Activated B cell treated with CpG ODN at 0.5 μM for 24 hours (primary cell): ENCODE measurements around the gene PLCL2. TPM values are rescaled to one million over a fixed set of nuclear protein-coding genes. Genes with fewer than 3 reads are reported as not detected.

Source experiments
- ATAC-seq: fragments of 200-7000 bp; cut with Tn5 transposase; one replicate; pipeline ENCODE4 v1.10.0; 2021; ENCODE audit warnings: low read depth, mild to moderate bottlenecking, moderate library complexity
- CTCF ChIA-PET: fragments of 350-600 bp; sonication (Branson Sonifier 250); formaldehyde crosslinking; loops from one replicate; lab custom pipeline; 2021; ENCODE audit warnings: antibody characterized with exemption; lab: Charles Lee
- POLR2A ChIA-PET: fragments of 350-600 bp; sonication (Branson Sonifier 250); formaldehyde crosslinking; loops from one replicate; lab custom pipeline; 2021; ENCODE audit warnings: antibody characterized with exemption; lab: Charles Lee
- DNase-seq: peaks from one replicate; pipeline ENCODE4 v3.0.0; 2022
- H3K27ac Mint-ChIP-seq: one replicate; pipeline ENCODE4 v1.8.0; 2020; ENCODE audit warnings: mixed read lengths
- H3K27me3 Mint-ChIP-seq: one replicate; pipeline ENCODE4 v1.8.0; 2021; ENCODE audit warnings: mixed read lengths
- H3K36me3 Mint-ChIP-seq: one replicate; pipeline ENCODE4 v1.8.0; 2021; ENCODE audit warnings: low read depth, mixed read lengths
- H3K4me1 Mint-ChIP-seq: one replicate; pipeline ENCODE4 v1.8.0; 2021; ENCODE audit warnings: mixed read lengths
- H3K4me3 Mint-ChIP-seq: one replicate; pipeline ENCODE4 v1.8.0; 2020; ENCODE audit warnings: mild to moderate bottlenecking, mixed read lengths
- H3K9me3 Mint-ChIP-seq: one replicate; pipeline ENCODE4 v1.8.0; 2020; ENCODE audit warnings: mixed read lengths
- intact Hi-C: fragments of 100-400 bp; cut with micrococcal nuclease; formaldehyde crosslinking; loops from one replicate; pipeline ENCODE4 v1.15.1; 2024
- total RNA-seq: library from RNA; stranded (reverse); gene quantifications from 2 replicates; pipeline ENCODE4 v1.2.3, GENCODE V29; 2022
- TF ChIP-seq, protein P1 (sequence below): fragments of 200-600 bp; IDR thresholded peaks from one replicate; pipeline ENCODE4 v1.8.0; 2022; ENCODE audit warnings: antibody characterized with exemption, mild to moderate bottlenecking

The PLCL2 gene
- total RNA-seq, 1 donor from 2014 or later = 40.0 TPM

DNA sequence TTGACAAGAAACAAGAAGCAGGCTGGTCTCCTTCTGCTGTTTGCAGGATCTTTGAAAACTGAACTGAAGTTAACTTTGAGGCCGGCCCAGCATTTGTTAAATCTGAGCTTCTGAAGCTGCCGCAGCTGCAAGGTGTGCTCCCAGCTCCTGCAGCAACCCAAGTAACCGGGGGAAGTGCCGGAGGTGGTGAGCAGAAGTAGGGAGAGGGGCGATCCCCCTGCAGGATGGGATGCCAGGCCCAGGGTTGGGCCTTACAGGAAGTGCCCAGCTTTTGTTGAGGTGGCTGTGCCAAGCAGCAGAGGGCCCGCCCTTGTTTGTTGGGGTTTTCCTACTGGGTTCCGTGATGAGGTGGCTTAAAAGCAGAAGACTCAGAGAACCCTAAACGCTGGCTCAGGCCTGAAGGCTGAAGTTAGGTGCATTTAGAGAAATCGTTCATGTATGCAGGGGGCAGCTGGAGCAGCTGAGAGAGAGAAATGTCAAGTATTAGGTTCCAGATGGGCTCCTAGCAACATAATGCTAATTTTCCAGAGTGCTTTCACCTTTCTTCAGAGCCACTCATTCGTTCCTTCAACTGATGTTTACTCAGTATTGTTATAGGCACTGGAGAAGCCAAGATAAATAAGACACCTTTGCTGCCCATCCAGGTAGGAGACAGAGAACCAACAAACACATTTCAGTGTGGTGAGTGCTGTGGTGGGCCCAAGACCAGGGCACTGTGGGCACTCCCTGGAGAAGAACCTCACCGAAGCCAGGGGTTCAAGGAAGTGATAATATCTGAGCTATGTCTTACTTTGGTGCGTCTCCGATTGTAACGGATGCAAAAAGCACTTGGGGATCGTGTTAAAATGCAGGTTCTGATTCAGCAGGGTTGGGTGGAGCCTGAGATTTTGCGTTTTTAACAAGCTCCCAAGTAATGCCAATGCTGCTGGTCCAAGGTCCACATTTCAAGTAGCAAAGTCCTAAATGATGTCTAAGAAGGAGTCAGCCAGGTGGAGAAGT is 42.2 kb upstream of the PLCL2 start:
- TF ChIP-seq, protein P1, sequence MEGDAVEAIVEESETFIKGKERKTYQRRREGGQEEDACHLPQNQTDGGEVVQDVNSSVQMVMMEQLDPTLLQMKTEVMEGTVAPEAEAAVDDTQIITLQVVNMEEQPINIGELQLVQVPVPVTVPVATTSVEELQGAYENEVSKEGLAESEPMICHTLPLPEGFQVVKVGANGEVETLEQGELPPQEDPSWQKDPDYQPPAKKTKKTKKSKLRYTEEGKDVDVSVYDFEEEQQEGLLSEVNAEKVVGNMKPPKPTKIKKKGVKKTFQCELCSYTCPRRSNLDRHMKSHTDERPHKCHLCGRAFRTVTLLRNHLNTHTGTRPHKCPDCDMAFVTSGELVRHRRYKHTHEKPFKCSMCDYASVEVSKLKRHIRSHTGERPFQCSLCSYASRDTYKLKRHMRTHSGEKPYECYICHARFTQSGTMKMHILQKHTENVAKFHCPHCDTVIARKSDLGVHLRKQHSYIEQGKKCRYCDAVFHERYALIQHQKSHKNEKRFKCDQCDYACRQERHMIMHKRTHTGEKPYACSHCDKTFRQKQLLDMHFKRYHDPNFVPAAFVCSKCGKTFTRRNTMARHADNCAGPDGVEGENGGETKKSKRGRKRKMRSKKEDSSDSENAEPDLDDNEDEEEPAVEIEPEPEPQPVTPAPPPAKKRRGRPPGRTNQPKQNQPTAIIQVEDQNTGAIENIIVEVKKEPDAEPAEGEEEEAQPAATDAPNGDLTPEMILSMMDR = no peak
- Mint-ChIP-seq H3K36me3 (no peaks in the 10 kb centered on the region), H3K27ac (peak overlapping the region; percentile 98), H3K4me1 (peaks cover 67% of the 10 kb centered on the region), H3K27me3 (no peaks in the 10 kb centered on the region), H3K9me3 (no peaks in the 10 kb centered on the region), H3K4me3 (peak overlapping the region; percentile 75)
- intact Hi-C loops = loop anchor here (1.0 to 5.0 kb wide), 8 partner anchors 14 to 900 kb away; partner anchors contain the start of genes OXNAD1, PLCL2, RFTN1 and TBC1D5
- ATAC-seq = peak; percentile 92
- CTCF ChIA-PET = interaction anchor here (0.8 to 1.9 kb wide), 3 partner anchors 10 to 42 kb away, joined by 4 to 14 read pairs (median 4); partner anchors contain the start of gene PLCL2
- POLR2A ChIA-PET = interaction anchor here (0.7 to 3.7 kb wide), 9 partner anchors 9 to 1205 kb away, joined by 3 to 56 read pairs (median 3); partner anchors contain the start of gene PLCL2
- DNase-seq = peak; percentile 66

- DNase-seq (no peak), ATAC-seq (no peak)
- intact Hi-C loops = loop anchor here (5.0 kb wide), 3 partner anchors 332 to 898 kb away; partner anchors contain the start of genes OXNAD1, RFTN1 and TBC1D5
- Mint-ChIP-seq H3K4me1 (peaks cover 57% of the 10 kb centered on the region), H3K4me3 (no peak overlapping the region), H3K36me3 (no peaks in the 10 kb centered on the region), H3K27ac (peak overlapping the region; percentile 98), H3K27me3 (no peaks in the 10 kb centered on the region), H3K9me3 (no peaks in the 10 kb centered on the region)
- ChIA-PET POLR2A (interaction anchor here (1.4 kb wide), 1 partner anchor 16 kb away, joined by 4 read pairs; no protein-coding TSS in a partner anchor), CTCF (no interaction called here)
- TF ChIP-seq, protein P1 = no peak
These were observed 40.5 kb upstream of the PLCL2 start for GRCh38 chr3:16844222-16844621.

- intact Hi-C loops = loop anchor here (5.0 kb wide), 3 partner anchors 332 to 898 kb away; partner anchors contain the start of genes OXNAD1, RFTN1 and TBC1D5
- peaks cover 58% of the 10 kb centered on the region for H3K4me1 Mint-ChIP-seq
- ATAC-seq (no peak), DNase-seq (no peak)
- no peaks in the 10 kb centered on the region for H3K36me3 Mint-ChIP-seq
- H3K27me3 Mint-ChIP-seq = no peaks in the 10 kb centered on the region
- TF ChIP-seq, protein P1 = no peak
- peak overlapping the region; percentile 65 for H3K27ac Mint-ChIP-seq
- no peak overlapping the region for H3K4me3 Mint-ChIP-seq
- ChIA-PET CTCF (no interaction called here), POLR2A (interaction anchor here (1.4 kb wide), 1 partner anchor 16 kb away, joined by 4 read pairs; no protein-coding TSS in a partner anchor)
- no peaks in the 10 kb centered on the region for H3K9me3 Mint-ChIP-seq
These were observed 40.0 kb upstream of the PLCL2 start for GRCh38 chr3:16844791-16845190.

DNA sequence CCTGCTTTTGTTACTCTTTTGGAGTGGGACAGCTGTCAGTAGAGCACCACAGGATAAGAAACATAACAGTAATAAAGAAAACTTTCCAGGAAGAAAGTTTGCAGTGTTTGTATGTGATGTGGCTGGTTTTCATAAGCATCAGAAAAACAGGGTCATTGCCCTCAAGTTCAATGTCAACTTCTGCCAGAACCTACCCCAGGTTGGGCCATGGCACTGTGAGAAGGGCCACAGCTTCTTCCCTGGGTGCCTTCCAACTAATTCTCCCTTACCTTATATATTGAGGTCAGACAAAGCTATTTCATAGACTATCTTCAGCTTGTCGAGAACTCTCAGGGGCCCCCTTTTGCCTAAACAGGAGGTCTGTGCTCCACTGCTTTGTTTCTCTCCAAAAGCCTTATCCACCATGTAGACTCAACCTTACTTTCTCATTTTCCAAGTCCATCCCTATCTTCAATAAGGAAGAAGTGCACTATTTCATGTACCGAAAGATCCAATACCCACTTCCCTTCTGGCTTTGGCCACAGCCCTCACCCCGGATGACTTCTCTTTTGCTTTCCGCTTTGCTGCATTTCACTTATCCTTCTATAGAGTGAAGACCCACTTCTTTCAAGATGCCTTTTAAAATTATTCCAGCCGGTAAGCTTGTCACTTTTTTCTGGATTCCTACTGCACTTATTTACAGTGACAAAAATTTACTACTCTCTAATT is 38.2 kb upstream of the PLCL2 start:
- DNase-seq = no peak
- TF ChIP-seq, protein P1 = no peak
- peaks cover 54% of the 10 kb centered on the region for H3K4me1 Mint-ChIP-seq
- no peaks in the 10 kb centered on the region for H3K27me3 Mint-ChIP-seq
- H3K4me3 Mint-ChIP-seq = no peak overlapping the region
- POLR2A ChIA-PET = no interaction called here
- intact Hi-C loops = no loop called here
- CTCF ChIA-PET = no interaction called here
- ATAC-seq = no peak
- no peak overlapping the region for H3K27ac Mint-ChIP-seq
- H3K9me3 Mint-ChIP-seq = no peaks in the 10 kb centered on the region
- no peaks in the 10 kb centered on the region for H3K36me3 Mint-ChIP-seq
